ENCODE data around the gene SIX1. TPM values are rescaled to one million over a fixed set of nuclear protein-coding genes. Genes with fewer than 3 reads are reported as not detected.

Gene SIX1
- total RNA-seq (2022; extraction: Qiagen RNA extraction): 5.7 to 7.5 TPM (median 6.9 TPM) in 5 replicates

DNA sequence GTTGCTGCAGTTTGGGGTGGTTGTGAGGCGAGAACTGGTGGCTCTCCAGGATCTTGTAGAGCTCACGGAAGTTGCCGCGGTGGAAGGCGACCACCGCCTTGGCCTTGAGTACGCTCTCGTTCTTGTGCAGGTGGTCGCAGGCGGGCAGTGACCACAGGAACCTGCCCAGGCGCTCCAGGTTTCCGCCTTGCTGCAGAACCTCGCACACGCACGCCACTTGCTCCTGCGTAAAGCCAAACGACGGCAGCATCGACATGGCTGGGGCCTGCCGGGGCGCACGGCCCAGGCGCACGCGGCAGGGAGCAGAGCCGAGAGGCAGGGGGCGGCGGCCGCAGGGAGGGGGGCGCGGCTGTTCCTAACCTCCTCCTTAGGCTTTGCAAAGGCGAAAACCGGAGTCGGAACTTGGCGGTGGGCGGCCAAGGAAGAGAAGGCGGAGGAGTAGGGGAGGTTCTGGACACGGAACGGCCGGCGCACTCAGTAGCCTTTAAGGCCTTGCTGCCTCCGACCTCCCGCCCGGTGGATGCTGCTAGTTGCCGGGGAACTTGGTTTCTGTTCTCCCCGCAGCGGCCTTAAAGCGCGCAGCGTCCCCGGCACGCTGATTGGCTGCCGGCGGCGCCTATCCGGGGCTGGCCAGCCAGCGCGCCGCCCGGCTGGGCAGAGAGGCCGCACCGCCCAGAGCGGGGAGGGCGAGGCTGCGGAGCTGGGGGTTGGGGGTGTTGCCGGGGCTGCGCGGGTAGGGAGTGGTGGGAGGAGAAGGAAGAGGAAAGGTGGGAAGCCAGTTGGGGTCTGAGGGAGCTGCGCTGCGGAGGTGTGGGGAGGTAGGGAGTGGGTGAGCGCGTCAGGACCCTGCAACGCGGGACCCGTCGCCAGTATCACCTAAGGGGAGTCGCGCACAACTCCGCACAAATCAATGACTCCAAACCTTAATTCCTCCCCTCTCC is at the start of gene SIX1:
Gene SIX1 (minus strand): TSS at position 544 of the 941 bp plus-strand sequence. CDS start 288 bp downstream, at position 256.

Other genes starting within 250 kb of the SIX1 start
- gene C14orf39, start 163.4 kb downstream of the SIX1 start, total RNA-seq (2022; extraction: Qiagen RNA extraction): not detected in 5 replicates
- gene SIX6, start 140.3 kb downstream of the SIX1 start, total RNA-seq (2022; extraction: Qiagen RNA extraction): not detected in 5 replicates
- 1.5 to 2.7 TPM (median 2.5 TPM) in 5 replicates for gene SIX4, start 74.9 kb upstream of the SIX1 start, total RNA-seq (2022; extraction: Qiagen RNA extraction)
- gene MNAT1, start 85.3 kb upstream of the SIX1 start, total RNA-seq (2022; extraction: Qiagen RNA extraction): 37.1 to 49.7 TPM (median 38.1 TPM) in 5 replicates